HG02610 (cell line): Measurements from ENCODE around the gene INO80B.
"Not testable (repeated sequence)": the region's sequence is repeated elsewhere in the genome, so short reads cannot be mapped to it uniquely, and the experiment has no call there.

Experiments used
- ATAC-seq: cut with Tn5 transposase; IDR thresholded peaks from one replicate; pipeline ENCODE4 v1.9.1; 2021; ENCODE audit warnings: mild to moderate bottlenecking, moderate library complexity; ENCODE audit not compliant: unreplicated experiment

The INO80B gene

DNA sequence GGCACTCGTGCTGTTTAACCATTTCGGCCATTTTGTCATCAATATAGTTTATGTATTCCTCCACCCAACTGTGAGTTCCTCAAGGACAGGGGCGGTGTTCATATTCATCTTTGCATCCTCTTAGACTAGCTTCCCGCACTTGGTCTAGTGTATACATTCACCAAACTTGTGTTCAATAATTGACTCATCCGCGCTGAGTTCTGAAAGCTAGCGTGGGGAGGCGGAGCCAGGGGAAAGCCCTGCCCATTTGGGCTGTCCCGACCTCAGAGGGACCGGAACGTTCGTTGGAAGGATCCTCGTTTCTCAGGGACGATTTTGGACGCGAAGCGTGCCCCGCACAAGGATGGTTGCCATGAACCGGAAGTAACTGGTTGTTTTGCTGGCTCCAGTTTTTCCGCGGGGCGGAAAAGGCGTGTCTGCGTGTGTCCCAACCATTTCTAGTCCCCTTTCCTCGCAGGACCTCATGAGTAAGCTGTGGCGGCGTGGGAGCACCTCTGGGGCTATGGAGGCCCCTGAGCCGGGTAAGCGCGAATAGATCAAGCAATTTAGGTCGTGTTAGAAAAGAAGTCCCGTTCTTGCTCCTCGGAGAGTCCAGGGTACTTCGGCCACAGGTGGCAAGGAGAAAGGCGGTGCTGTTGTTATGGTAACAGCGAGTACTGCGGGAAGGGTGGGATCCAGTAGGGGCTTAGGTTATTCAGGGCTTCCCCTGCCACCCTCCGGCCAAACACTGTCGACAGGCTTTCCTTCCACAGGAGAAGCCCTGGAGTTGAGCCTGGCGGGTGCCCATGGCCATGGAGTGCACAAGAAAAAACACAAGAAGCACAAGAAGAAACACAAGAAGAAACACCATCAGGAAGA lies at the start of gene INO80B:
Gene INO80B (plus strand): TSS at position 434 of the 858 bp plus-strand sequence. CDS start 30 bp downstream, at position 464.
- peak; percentile 43 for ATAC-seq

GRCh38 chr2:74406035-74406434 lies 48.9 kb upstream of the INO80B start:
- ATAC-seq, result peak; percentile 91

GRCh38 chr2:74407682-74408081 lies 47.2 kb upstream of the INO80B start:
- ATAC-seq, result no peak

- ATAC-seq, result no peak
These were observed 41.7 kb upstream of the INO80B start for GRCh38 chr2:74413001-74413698.

DNA sequence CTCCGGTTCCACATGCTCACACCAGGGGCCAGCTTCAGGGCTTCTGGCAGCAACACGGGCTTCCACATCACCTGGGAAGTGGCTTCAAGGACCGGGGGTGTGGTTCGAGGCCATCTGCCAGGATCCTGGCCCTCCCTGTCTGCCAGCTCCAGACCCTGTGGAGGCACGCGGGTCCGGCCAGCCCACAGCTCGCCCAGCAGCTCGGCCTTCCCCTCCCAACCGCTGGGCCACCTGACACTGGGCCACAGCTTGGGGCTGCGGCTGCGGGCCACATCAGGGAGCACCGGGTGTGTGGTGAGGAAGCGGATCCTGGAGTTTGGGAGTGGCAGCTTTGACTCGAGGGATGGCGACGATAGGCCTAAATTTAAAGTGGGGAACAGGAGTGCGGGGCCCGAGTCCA lies 40.4 kb upstream of the INO80B start:
- no peak for ATAC-seq

DNA sequence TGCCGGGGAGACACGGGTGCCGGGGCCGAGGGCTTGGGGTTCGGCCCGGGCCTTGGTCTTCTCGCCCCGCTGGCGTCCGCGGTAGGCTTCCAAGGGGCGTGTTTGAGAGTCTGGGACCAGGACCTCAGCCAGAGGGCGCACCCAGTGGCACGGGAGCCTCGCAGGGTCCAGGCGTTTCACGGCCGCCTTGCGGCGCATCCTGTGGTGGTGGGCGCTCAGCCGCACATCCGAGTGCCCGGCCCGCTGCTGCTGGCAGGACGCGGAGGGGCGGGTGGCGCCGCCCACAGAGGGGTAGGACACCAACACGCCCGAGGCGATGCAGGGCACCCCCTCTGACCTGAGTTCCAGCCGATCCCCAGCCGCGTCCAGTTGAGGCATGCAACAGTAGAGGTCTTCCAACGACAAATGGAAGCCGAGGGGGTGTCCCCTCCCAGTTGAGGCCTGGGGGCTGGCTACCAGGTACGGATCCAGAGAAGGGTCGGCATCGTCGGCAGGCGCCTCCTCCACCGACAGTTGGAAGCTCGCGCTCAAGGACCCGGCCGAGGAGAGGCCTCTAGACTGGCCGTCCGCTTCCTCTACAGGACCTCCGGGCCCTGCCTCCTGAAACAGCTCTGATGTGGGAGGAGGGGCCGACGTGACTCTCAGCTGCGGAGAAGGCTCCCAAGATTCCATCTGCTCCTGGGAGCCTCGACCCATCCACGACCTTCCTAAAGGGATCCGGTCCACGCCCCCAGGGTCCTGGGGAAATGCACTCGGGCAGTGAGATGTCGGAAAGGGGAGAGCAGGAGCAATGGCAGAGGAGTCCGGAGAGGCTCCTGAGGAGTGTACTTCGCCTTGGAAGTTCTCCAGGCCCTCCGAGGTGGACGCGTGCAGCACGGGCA lies 39.8 kb upstream of the INO80B start:
- ATAC-seq, result no peak

- no peak for ATAC-seq
These were observed 39.0 kb upstream of the INO80B start for GRCh38 chr2:74415762-74416395.

DNA sequence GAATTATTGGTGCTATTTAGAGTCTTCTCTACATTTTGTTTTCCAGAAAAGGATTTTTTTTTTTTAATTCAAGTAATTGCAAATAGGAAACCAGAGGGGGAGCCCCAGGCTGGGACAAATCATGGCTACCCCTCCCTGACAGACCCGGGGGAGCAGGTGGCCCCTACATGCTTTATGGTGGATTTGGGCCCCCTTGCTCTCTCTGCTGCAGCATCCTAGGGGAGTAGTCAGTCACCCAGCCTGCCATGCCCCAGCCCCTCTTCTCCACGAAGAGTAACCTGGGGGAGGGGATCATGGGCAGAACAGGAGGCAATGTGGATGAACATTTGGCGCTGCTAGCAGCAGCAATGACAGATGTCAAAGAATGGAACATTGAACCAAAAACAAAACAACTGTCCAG lies 38.1 kb upstream of the INO80B start:
- ATAC-seq, result no peak

DNA sequence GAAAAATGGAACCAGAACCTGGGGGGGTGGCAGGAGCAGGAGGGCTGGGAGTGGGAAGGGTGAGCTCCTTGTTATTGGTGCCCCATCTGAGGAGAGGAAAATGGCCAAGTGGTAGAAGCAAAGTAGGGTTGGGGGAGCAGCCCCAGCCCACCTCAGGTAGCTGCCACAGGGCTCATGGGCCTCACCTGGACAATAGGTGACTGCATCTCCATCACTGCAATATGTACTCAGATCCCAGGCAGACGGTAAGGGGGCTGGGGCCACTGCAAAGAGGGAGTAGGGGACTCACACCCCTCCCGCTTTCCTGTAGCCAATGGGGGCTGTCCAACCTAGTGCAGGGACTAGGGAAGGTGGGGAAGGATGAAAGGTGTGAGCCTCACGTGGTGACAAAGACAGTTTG lies 37.7 kb upstream of the INO80B start:
- ATAC-seq, result no peak

- no peak for ATAC-seq
These were observed 37.1 kb upstream of the INO80B start for GRCh38 chr2:74417763-74418162.

- no peak for ATAC-seq
These were observed 36.6 kb upstream of the INO80B start for GRCh38 chr2:74418312-74418711.

DNA sequence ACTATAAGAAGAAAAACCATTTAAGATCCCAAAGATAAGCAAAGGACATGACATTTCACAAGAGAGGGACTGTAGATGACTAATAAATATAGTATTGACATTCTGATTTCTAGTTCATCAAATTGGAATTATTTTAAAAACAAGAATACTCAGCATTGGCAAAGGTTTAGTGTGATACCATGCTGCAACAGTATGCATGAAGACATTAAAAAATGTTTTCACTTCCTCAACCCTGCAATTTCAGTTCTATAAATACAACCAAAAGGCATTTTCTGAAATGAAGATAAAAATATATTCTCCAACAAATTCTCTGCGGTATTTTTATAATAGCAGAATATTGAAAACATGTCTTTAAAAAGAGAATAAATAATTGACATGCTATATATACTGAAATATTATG lies 35.5 kb upstream of the INO80B start:
- no peak for ATAC-seq

GRCh38 chr2:74420006-74420405 lies 34.9 kb upstream of the INO80B start:
- ATAC-seq, result no peak

GRCh38 chr2:74420443-74421103 lies 34.3 kb upstream of the INO80B start:
- ATAC-seq, result not testable (repeated sequence)

- peak; percentile 96 for ATAC-seq
These were observed 33.5 kb upstream of the INO80B start, which contains the start of the genes C2orf81 and WDR54 for GRCh38 chr2:74421221-74421870. TSS of gene C2orf81 (minus strand) at chr2:74421619. CDS start at chr2:74421560, 59 bp downstream. TSS of gene WDR54 (plus strand) at chr2:74421730. CDS start at chr2:74422154, 424 bp downstream.

DNA sequence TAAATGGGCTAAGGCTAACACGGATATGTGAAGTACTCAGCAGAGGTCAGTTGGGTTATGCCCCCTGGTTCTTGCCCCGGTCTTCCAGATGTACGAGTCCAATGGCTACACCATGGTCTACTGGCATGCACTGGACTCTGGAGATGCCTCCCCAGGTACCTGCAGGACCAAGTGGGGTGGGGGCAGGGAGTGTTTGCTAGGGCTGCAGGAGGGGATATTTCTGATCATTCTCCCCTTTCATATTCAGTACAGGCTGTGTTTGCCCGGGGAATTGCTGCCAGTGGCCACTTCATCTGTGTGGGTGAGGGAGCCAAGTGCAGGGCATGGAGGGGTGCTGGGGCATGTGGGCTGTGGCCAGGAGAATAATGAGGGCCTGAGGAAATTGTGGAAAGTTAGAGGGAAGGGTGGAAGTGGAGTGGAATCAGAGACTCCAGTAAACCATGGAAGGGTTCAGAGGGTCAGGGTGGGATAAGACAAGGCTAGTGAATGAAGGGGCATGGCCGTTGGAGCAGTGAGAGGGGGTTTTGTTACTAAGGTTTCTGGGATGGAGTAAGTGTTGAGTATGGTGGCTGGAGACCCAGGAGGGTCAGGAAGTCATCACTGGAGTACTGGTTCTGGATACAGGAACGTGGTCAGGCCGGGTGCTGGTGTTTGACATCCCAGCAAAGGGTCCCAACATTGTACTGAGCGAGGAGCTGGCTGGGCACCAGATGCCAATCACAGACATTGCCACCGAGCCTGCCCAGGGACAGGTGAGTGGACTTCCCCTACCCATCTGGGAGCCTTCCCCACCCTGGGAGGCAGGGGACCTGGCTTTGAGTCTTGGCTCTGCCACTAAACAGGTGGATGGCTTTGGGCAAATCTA lies 31.4 kb upstream of the INO80B start:
- no peak for ATAC-seq

DNA sequence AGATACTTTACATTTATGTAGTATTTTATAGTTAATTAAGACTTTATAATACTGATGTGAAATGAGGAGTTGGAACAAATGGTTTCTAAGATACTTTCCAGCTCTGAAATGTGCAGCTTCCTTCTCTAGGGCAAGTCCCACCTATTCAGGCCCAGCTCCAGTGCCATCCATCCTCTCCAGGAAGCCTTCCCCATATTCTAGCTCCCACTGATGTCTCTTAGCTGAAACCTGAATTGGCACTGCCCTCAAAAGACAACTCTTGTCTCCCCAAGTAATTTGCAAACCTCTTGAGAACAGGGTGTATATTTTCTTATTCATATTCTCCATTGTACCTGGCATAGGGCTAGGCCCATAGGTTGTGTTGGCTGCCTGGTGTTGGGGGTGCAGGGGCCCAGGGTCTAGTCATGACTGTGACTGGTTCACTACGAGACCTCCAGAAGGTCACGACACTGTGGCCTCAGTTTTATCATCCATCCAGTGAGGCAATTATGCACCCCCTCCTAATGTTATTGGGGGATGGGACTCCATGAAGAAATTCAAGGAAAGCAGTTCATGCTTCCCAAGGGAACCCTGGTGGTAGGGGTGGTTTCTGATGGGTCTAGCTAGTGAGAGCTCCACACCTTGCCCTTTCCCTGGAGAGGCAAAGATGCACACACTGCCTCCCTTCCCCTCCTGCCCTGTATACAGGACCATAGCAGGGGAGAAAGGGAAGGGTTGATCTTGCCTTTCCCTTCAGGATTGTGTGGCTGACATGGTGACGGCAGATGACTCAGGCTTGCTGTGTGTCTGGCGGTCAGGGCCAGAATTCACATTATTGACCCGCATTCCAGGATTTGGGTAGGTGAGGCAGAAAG lies 30.5 kb upstream of the INO80B start:
- ATAC-seq, result no peak

- ATAC-seq, result no peak
These were observed 29.9 kb upstream of the INO80B start for GRCh38 chr2:74424995-74425406.
